Heart left ventricle (tissue), 13 donors: ENCODE results near the gene PAFAH1B2.

Experiments
- CTCF ChIP-seq, 12 donors: fragments of 200-600 bp; sonication (generic) in 4 of 12; IDR thresholded peaks; one replicate each; pipeline versions ENCODE4 v1.5.0 to v1.8.0; 2018 to 2022; ENCODE audit warnings: antibody characterized with exemption in 12 of 12, mild to moderate bottlenecking in 5 of 12
- POLR2A ChIP-seq, 2 donors: fragments of 450-650 bp; IDR thresholded peaks; one replicate each; pipeline ENCODE4 v1.6.1; 2017; ENCODE audit warnings: antibody characterized with exemption in 2 of 2, mild to moderate bottlenecking in 2 of 2, moderate library complexity in 2 of 2
- donor health status: ischemic (EF 13 %, LVEDD 7.1; RV severe dilation, severe dysfunction).
- donor health status: DM: no; HTN: yes; CAD: no.
- donor health status: DM: no; HTN: no; CAD: no.
- donor health status: ischemic (EF 25% LVEDD 6.9; RV normal size, moderate dysfunction).
- donor health status: ischemic (EF 25% LVEDD 5.7; RV mildly dilated, moderate dysfunction).
- donor health status: ischemic (EF 35%, LVEDD 5.7; RV mildly dilated, moderate dysfunction).
- donor health status: nonischemic (EF 11% LVEDD 7.7; RV severe dilation, severe dysfunction).
- donor health status: DM: yes; HTN: yes; CAD: no.
- donor health status: PGD.
- donor health status: ischemic (EF 29% LVEDD 5.4; RV normal size, mild dysfunction).
- donor health status: nonischemic (EF 23%, LVEDD 6.1; RV moderate dilation, normal function).

- TF ChIP-seq POLR2A (IDR thresholded peaks at IDR 0.05), result no peak
- TF ChIP-seq CTCF (IDR thresholded peaks at IDR 0.05), result no peak
Observed at GRCh38 chr11:117095284-117096161, 48.6 kb upstream of the PAFAH1B2 start.
